Endodermal cell (in vitro differentiated cells): Measurements from ENCODE around the gene CFHR2. TPM values are rescaled to one million over a fixed set of nuclear protein-coding genes. Genes with fewer than 3 reads are reported as not detected.
"Not testable (repeated sequence)": the region's sequence is repeated elsewhere in the genome, so short reads cannot be mapped to it uniquely, and the experiment has no call there.

Source experiments
- DNase-seq: peaks from one replicate; pipeline ENCODE4 v3.0.0-alpha.2; 2017
- H3K27ac ChIP-seq: 2 replicates; pipeline ENCODE4 v1.5.1; 2013; ENCODE audit warnings: mild to moderate bottlenecking, low read depth, low read length, moderate library complexity
- H3K27me3 ChIP-seq: 2 replicates; pipeline ENCODE4 v1.6.1; 2013; ENCODE audit warnings: mild to moderate bottlenecking, low read length, moderate library complexity; ENCODE audit not compliant: insufficient read depth, control insufficient read depth, poor library complexity, severe bottlenecking
- H3K36me3 ChIP-seq: 2 replicates; pipeline ENCODE4 v1.7.0; 2013; ENCODE audit warnings: mild to moderate bottlenecking, low read length, moderate library complexity; ENCODE audit not compliant: control insufficient read depth, insufficient read depth
- H3K4me1 ChIP-seq: one replicate; pipeline ENCODE4 v1.7.0; 2013; ENCODE audit warnings: low read length; ENCODE audit not compliant: control insufficient read depth, insufficient read depth
- H3K4me3 ChIP-seq: 2 replicates; pipeline ENCODE4 v1.5.1; 2013; ENCODE audit warnings: mild to moderate bottlenecking, low read length, moderate library complexity
- H3K9ac ChIP-seq: 2 replicates; pipeline ENCODE4 v1.6.1; 2013; ENCODE audit warnings: mild to moderate bottlenecking, low read length, moderate library complexity; ENCODE audit not compliant: poor library complexity, severe bottlenecking; ENCODE audit errors: extremely low read depth
- H3K9me3 ChIP-seq: 2 replicates; pipeline ENCODE4 v1.6.1; 2013; ENCODE audit warnings: mild to moderate bottlenecking, low read length, moderate library complexity; ENCODE audit not compliant: control insufficient read depth
- H3K27ac Mint-ChIP-seq: 2 replicates; pipeline ENCODE4 v1.8.0; 2020; ENCODE audit warnings: mixed read lengths
- H3K27me3 Mint-ChIP-seq: 2 replicates; pipeline ENCODE4 v1.8.0; 2021; ENCODE audit warnings: mild to moderate bottlenecking, mixed read lengths; ENCODE audit not compliant: insufficient read depth
- H3K36me3 Mint-ChIP-seq: 2 replicates; pipeline ENCODE4 v1.8.0; 2020; ENCODE audit warnings: low read depth, mixed read lengths
- H3K4me1 Mint-ChIP-seq: 2 replicates; pipeline ENCODE4 v1.8.0; 2020; ENCODE audit warnings: mixed read lengths
- H3K4me3 Mint-ChIP-seq: 2 replicates; pipeline ENCODE4 v1.8.0; 2020; ENCODE audit warnings: mild to moderate bottlenecking, moderate library complexity, mixed read lengths
- H3K9me3 Mint-ChIP-seq: 2 replicates; pipeline ENCODE4 v1.8.0; 2020; ENCODE audit warnings: mild to moderate bottlenecking, mixed read lengths
- CTCF ChIP-seq: fragments of 200-600 bp; sonication (generic); conservative IDR thresholded peaks from 2 replicates; pipeline ENCODE4 v1.5.0; 2021; ENCODE audit warnings: antibody characterized with exemption, mild to moderate bottlenecking
- WGBS, 2 experiments: methylation state at CpG; one replicate each; pipeline versions ENCODE4 v1.1.5 to v1.1.7; 2013; ENCODE audit warnings: missing lambda C conversion rate in 2 of 2, mixed read lengths in 1 of 2; ENCODE audit not compliant: insufficient coverage in 1 of 2, insufficient read length in 1 of 2; 5-methylcytosine and 5-hydroxymethylcytosine counted together
- total RNA-seq, 2 donors: library from RNA; stranded (reverse); fragmentation: NEBNext Ultra II Directional in 1 of 2; extraction: Animal tissue kit (Norgen Biotek cat#: 25700) in 1 of 2; gene quantifications; 2 replicates in 1 of 2; 3 replicates in 1 of 2; pipeline ENCODE4 v1.2.1, GENCODE V29; 2021

Gene CFHR2
- total RNA-seq, 2 donors from 2014 or later, result not detected

DNA sequence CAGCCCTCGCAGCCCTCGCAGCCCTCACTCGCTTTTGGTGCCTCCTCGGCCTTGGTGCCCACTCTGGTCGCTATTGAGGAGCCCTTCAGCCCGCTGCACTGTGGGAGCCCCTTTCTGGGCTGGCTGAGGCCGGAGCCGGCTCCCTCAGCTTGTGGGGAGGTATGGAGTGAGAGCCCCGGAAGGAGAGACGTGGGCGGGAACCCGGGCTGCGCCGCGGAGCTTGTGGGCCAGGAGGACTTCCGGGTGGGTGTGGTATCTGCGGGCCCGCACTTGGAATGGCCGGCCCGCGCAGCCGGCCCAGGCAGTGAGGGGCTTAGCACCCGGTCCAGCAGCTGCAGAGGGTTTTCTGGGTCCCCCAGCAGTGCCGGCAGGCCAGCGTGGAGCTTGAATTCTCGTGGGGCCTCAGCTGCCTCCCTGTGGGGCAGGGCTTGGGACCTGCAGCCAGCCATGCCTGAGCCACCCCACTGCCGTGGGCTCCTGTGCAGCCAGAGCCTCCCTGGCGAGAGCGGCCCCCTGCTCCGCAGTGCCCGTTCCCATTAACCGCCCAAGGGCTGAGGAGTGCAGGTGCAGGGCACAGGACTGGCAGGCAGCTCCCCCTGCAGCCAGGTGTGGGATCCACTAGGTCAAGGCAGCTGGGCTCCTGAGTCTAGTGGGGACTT lies 9.9 kb upstream of the CFHR2 start:
- Histone ChIP-seq H3K27me3 (no peaks in the 10 kb centered on the region), H3K9me3 (no peaks in the 10 kb centered on the region), H3K4me1 (no peaks in the 10 kb centered on the region), H3K27ac (no peak overlapping the region), H3K4me3 (no peak overlapping the region), H3K9ac (no peak overlapping the region), H3K36me3 (no peaks in the 10 kb centered on the region)
- no peaks in the 10 kb centered on the region for H3K36me3 Mint-ChIP-seq
- DNase-seq, result peak; percentile 47
- WGBS, 2 experiments, result 94 to 95% methylated on average over 10 to 32 of the region's 32 CpGs
- H3K27me3 Mint-ChIP-seq, result no peaks in the 10 kb centered on the region
- H3K27ac Mint-ChIP-seq, result no peak overlapping the region
- no peaks in the 10 kb centered on the region for H3K4me1 Mint-ChIP-seq
- H3K4me3 Mint-ChIP-seq, result peak overlapping the region; percentile 35
- TF ChIP-seq CTCF, result peak; percentile 28
- peaks cover 5% of the 10 kb centered on the region for H3K9me3 Mint-ChIP-seq

GRCh38 chr1:196941474-196941873 lies 2.1 kb upstream of the CFHR2 start:
- not testable (repeated sequence) for H3K9ac ChIP-seq, H3K27ac Mint-ChIP-seq, H3K36me3 ChIP-seq, H3K36me3 Mint-ChIP-seq, H3K4me3 Mint-ChIP-seq, H3K9me3 ChIP-seq, H3K27me3 ChIP-seq, H3K4me1 Mint-ChIP-seq, H3K27me3 Mint-ChIP-seq, H3K4me3 ChIP-seq, H3K27ac ChIP-seq, H3K4me1 ChIP-seq
- peaks cover 18% of the 10 kb centered on the region for H3K9me3 Mint-ChIP-seq
- WGBS, 2 experiments, result 84% methylated on average over 6 of the region's 6 CpGs; no CpG with 5 or more reads in 1 of the 2 experiments
- peak; percentile 60 for DNase-seq

DNA sequence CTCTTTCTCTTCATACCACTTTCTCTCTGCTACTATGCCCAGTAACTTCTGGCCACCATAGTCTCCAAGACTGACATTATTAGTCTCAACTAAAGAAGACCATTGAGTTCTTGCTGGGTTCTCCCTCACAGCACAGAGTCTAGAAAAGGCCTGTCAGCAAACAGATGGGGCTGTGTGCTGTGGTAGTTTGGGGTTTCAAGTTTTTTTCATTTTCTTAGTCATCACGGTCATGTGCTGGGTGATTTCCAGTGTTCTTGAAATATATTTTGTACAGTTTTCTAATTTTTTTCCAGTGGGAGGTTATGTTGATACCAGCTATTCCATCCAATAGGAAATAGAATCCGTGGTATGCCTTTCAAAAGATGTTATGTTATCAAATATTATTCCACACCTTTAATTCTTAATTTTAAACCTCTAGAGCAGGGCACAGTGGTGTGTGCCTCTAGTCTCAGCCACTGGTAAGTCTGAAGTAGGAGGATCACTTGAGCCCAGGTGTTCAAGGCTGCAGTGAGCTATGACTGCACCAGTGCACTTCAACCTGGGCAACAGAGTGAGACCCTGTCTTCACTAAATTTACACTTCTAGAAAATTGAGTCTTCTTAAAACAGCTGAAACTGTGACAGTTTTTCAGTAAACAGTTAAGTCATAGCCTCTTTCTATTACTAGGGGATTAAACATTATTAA lies 8.3 kb downstream of the CFHR2 start:
- H3K36me3 ChIP-seq, result no peaks in the 10 kb centered on the region
- peaks cover 2% of the 10 kb centered on the region for H3K27me3 ChIP-seq
- Mint-ChIP-seq H3K27me3 (no peaks in the 10 kb centered on the region), H3K9me3 (peaks cover 6% of the 10 kb centered on the region), H3K36me3 (no peaks in the 10 kb centered on the region), H3K4me1 (peaks cover 5% of the 10 kb centered on the region), H3K4me3 (no peak overlapping the region), H3K27ac (no peak overlapping the region)
- H3K4me3 ChIP-seq, result no peak overlapping the region
- 91% methylated on average over 1 of the region's 2 CpGs; no CpG with 5 or more reads in 1 of the 2 experiments for WGBS, 2 experiments
- no peak for TF ChIP-seq CTCF
- no peaks in the 10 kb centered on the region for H3K4me1 ChIP-seq
- DNase-seq, result no peak
- H3K9me3 ChIP-seq, result peaks cover 16% of the 10 kb centered on the region
- no peak overlapping the region for H3K9ac ChIP-seq
- no peak overlapping the region for H3K27ac ChIP-seq
